T-cell (primary cell): ENCODE results near the gene UQCRC2. TPM values are rescaled to one million over a fixed set of nuclear protein-coding genes. Genes with fewer than 3 reads are reported as not detected.

Experiments
- ATAC-seq, 4 experiments: fragments of 200-7000 bp in 3 of 4; fragments of 150-1000 bp in 1 of 4; cut with Tn5 transposase; replicated peaks in 1 of 4; 1 replicate in 3 of 4; 2 replicates in 1 of 4; pipeline ENCODE4 v1.10.0; 2021; ENCODE audit warnings: moderate library complexity in 3 of 4, mild to moderate bottlenecking in 2 of 4, moderate number of reproducible peaks in 1 of 4
- CTCF ChIA-PET, 2 donors: fragments of 300-600 bp; sonication (Branson Sonifier 250); formaldehyde crosslinking; loops; one replicate each; lab custom pipeline; 2022; ENCODE audit warnings: antibody characterized with exemption in 2 of 2; lab: Charles Lee
- POLR2A ChIA-PET, 2 donors: fragments of 300-600 bp; sonication (Branson Sonifier 250); formaldehyde crosslinking; loops; one replicate each; lab custom pipeline; 2022; ENCODE audit warnings: antibody characterized with exemption in 2 of 2; lab: Charles Lee
- DNase-seq, 35 experiments: peaks; one replicate each; pipeline versions ENCODE4 v3.0.0 to v3.0.0-alpha.2; 2013 to 2023
- H3K27ac ChIP-seq: one replicate; pipeline ENCODE4 v1.5.1; 2013; ENCODE audit warnings: low read length
- H3K27me3 ChIP-seq, 2 experiments: replicated peaks in 1 of 2; 1 replicate in 1 of 2; 2 replicates in 1 of 2; pipeline versions ENCODE4 v1.6.1 to v1.7.0; 2013; ENCODE audit warnings: low read length in 1 of 2, mixed read lengths in 1 of 2; ENCODE audit not compliant: control insufficient read depth in 2 of 2, insufficient read depth in 2 of 2; ENCODE audit errors: extremely low read depth in 1 of 2
- H3K36me3 ChIP-seq, 2 donors: 1 replicate in 1 of 2; 2 replicates in 1 of 2; pipeline versions ENCODE4 v1.6.1 to v1.7.0; 2013; ENCODE audit warnings: low read length in 1 of 2; ENCODE audit not compliant: control insufficient read depth in 2 of 2, insufficient read depth in 1 of 2; ENCODE audit errors: extremely low read depth in 1 of 2
- H3K4me1 ChIP-seq, 2 experiments: 1 replicate in 1 of 2; 2 replicates in 1 of 2; pipeline versions ENCODE4 v1.6.1 to v1.7.0; 2013; ENCODE audit warnings: low read length in 2 of 2, mixed read lengths in 1 of 2; ENCODE audit not compliant: insufficient read depth in 2 of 2, control insufficient read depth in 1 of 2; ENCODE audit errors: extremely low read depth in 1 of 2
- H3K4me3 ChIP-seq, 2 donors: 1 replicate in 1 of 2; 2 replicates in 1 of 2; pipeline versions ENCODE4 v1.5.1 to v1.7.0; 2013; ENCODE audit warnings: mild to moderate bottlenecking in 2 of 2, low read length in 1 of 2, moderate library complexity in 1 of 2; ENCODE audit not compliant: control insufficient read depth in 1 of 2; ENCODE audit errors: extremely low read depth in 1 of 2
- H3K9me3 ChIP-seq: 2 replicates; pipeline ENCODE4 v1.7.0; 2013
- H3K27ac Mint-ChIP-seq, 2 donors: one replicate each; pipeline ENCODE4 v1.8.0; 2020 to 2021; ENCODE audit warnings: mild to moderate bottlenecking in 2 of 2, mixed read lengths in 2 of 2
- H3K27me3 Mint-ChIP-seq, 2 donors: one replicate each; pipeline ENCODE4 v1.8.0; 2021 to 2022; ENCODE audit warnings: mixed read lengths in 2 of 2
- H3K36me3 Mint-ChIP-seq: one replicate; pipeline ENCODE4 v1.8.0; 2021; ENCODE audit warnings: mixed read lengths
- H3K4me1 Mint-ChIP-seq, 3 donors: one replicate each; pipeline ENCODE4 v1.8.0; 2020 to 2022; ENCODE audit warnings: mixed read lengths in 3 of 3, mild to moderate bottlenecking in 1 of 3
- H3K4me3 Mint-ChIP-seq, 3 donors: one replicate each; pipeline ENCODE4 v1.8.0; 2020 to 2022; ENCODE audit warnings: mild to moderate bottlenecking in 3 of 3, mixed read lengths in 3 of 3, moderate library complexity in 3 of 3
- H3K9me3 Mint-ChIP-seq, 3 donors: one replicate each; pipeline ENCODE4 v1.8.0; 2020 to 2022; ENCODE audit warnings: mixed read lengths in 3 of 3
- WGBS: methylation state at CpG from one replicate; pipeline ENCODE4 v1.1.5; 2013; ENCODE audit warnings: missing lambda C conversion rate; ENCODE audit not compliant: insufficient coverage; 5-methylcytosine and 5-hydroxymethylcytosine counted together
- total RNA-seq, 35 experiments: library from RNA in 6 of 35; stranded (reverse) in 6 of 35; fragments of 120-200 nt in 1 of 35; gene quantifications; one replicate each; pipeline versions ENCODE4 v1.2.1 to v1.2.4 and lab custom pipeline; 2013 to 2026

The UQCRC2 gene
- total RNA-seq, 5 donors from 2014 or later (not counting 1 experiment from before 2014, with no cell fraction given) = 142 to 201 (median 165) TPM

GRCh38 chr16:21985524-21985923 lies 32.4 kb downstream of the UQCRC2 start:
- H3K4me3 Mint-ChIP-seq = no peak overlapping the region
- Histone ChIP-seq H3K27ac (no peak overlapping the region), H3K4me3 (no peak overlapping the region), H3K36me3 (peaks cover 10 to 41% of the 10 kb centered on the region in 2 donors), H3K9me3 (no peaks in the 10 kb centered on the region), H3K27me3 (no peaks in the 10 kb centered on the region), H3K4me1 (no peaks in the 10 kb centered on the region)
- DNase-seq (no peak), ATAC-seq (no peak)
- H3K36me3 Mint-ChIP-seq = peaks cover 35% of the 10 kb centered on the region
- peak overlapping the region; percentile 40 to 67 for H3K27ac Mint-ChIP-seq
- POLR2A ChIA-PET = no interaction called here
- CTCF ChIA-PET = no interaction called here
- H3K4me1 Mint-ChIP-seq = peaks cover 0 to 8% (median 4%) of the 10 kb centered on the region in 3 donors
- no peaks in the 10 kb centered on the region for H3K27me3 Mint-ChIP-seq
- no peaks in the 10 kb centered on the region for H3K9me3 Mint-ChIP-seq

- H3K4me1 ChIP-seq = peaks cover 2 to 4% of the 10 kb centered on the region in 2 experiments
- H3K27me3 ChIP-seq = no peaks in the 10 kb centered on the region
- Mint-ChIP-seq H3K9me3 (no peaks in the 10 kb centered on the region), H3K27me3 (no peaks in the 10 kb centered on the region), H3K27ac (peak overlapping the region in 1 of 2 donors; percentile 35), H3K4me1 (peaks cover 6 to 18% (median 10%) of the 10 kb centered on the region in 3 donors), H3K36me3 (peaks cover 26% of the 10 kb centered on the region), H3K4me3 (no peak overlapping the region)
- H3K36me3 ChIP-seq = peaks cover 10 to 30% of the 10 kb centered on the region in 2 donors
- POLR2A ChIA-PET = no interaction called here
- no peaks in the 10 kb centered on the region for H3K9me3 ChIP-seq
- no peak for ATAC-seq
- CTCF ChIA-PET = no interaction called here
- H3K4me3 ChIP-seq = no peak overlapping the region
- WGBS = 89% methylated on average over 2 of the region's 4 CpGs
- H3K27ac ChIP-seq = no peak overlapping the region
- DNase-seq = no peak
Measured at GRCh38 chr16:21986692-21987246, 33.6 kb downstream of the UQCRC2 start.

- Mint-ChIP-seq H3K9me3 (no peaks in the 10 kb centered on the region), H3K27me3 (no peaks in the 10 kb centered on the region), H3K4me3 (no peak overlapping the region), H3K27ac (no peak overlapping the region), H3K4me1 (peaks cover 9 to 22% (median 12%) of the 10 kb centered on the region in 3 donors), H3K36me3 (peaks cover 19% of the 10 kb centered on the region)
- H3K9me3 ChIP-seq = no peaks in the 10 kb centered on the region
- no peak overlapping the region for H3K4me3 ChIP-seq
- H3K27ac ChIP-seq = no peak overlapping the region
- CTCF ChIA-PET = no interaction called here
- H3K36me3 ChIP-seq = peaks cover 10 to 23% of the 10 kb centered on the region in 2 donors
- H3K27me3 ChIP-seq = no peaks in the 10 kb centered on the region
- 100% methylated on average over 2 of the region's 2 CpGs for WGBS
- ATAC-seq (no peak), DNase-seq (no peak)
- peaks cover 2 to 4% of the 10 kb centered on the region in 2 experiments for H3K4me1 ChIP-seq
- POLR2A ChIA-PET = no interaction called here
Measured at GRCh38 chr16:21987498-21987897, 34.3 kb downstream of the UQCRC2 start.

- H3K36me3 ChIP-seq = peaks cover 6 to 13% of the 10 kb centered on the region in 2 donors
- no peaks in the 10 kb centered on the region for H3K27me3 ChIP-seq
- 92% methylated on average over 2 of the region's 5 CpGs for WGBS
- H3K27ac ChIP-seq = no peak overlapping the region
- no peaks in the 10 kb centered on the region for H3K9me3 ChIP-seq
- DNase-seq (no peak), ATAC-seq (no peak)
- no peak overlapping the region for H3K27ac Mint-ChIP-seq
- H3K4me1 Mint-ChIP-seq = peaks cover 9 to 28% (median 12%) of the 10 kb centered on the region in 3 donors
- no peak overlapping the region for H3K4me3 Mint-ChIP-seq
- peaks cover 12% of the 10 kb centered on the region for H3K36me3 Mint-ChIP-seq
- H3K4me1 ChIP-seq = peaks cover 2 to 4% of the 10 kb centered on the region in 2 experiments
- no peaks in the 10 kb centered on the region for H3K27me3 Mint-ChIP-seq
- H3K9me3 Mint-ChIP-seq = no peaks in the 10 kb centered on the region
- ChIA-PET POLR2A (no interaction called here), CTCF (interaction anchor here (0.6 to 2.4 kb wide), 3 partner anchors 51 to 310 kb away, joined by 3 to 11 read pairs (median 6); no protein-coding TSS in a partner anchor)
- H3K4me3 ChIP-seq = no peak overlapping the region
Measured at GRCh38 chr16:21989133-21989532, 36.0 kb downstream of the UQCRC2 start.

- ATAC-seq = no peak
- H3K27me3 ChIP-seq = no peaks in the 10 kb centered on the region
- peaks cover 9% of the 10 kb centered on the region for H3K36me3 Mint-ChIP-seq
- H3K9me3 Mint-ChIP-seq = no peaks in the 10 kb centered on the region
- no peaks in the 10 kb centered on the region for H3K9me3 ChIP-seq
- POLR2A ChIA-PET = no interaction called here
- H3K27ac ChIP-seq = no peak overlapping the region
- DNase-seq = no peak
- CTCF ChIA-PET = interaction anchor here (0.5 to 2.4 kb wide), 5 partner anchors 11 to 310 kb away, joined by 6 to 11 read pairs (median 6); partner anchors contain the start of gene PDZD9 (in 1 of the 2)
- no peak overlapping the region for H3K4me3 Mint-ChIP-seq
- H3K27ac Mint-ChIP-seq = no peak overlapping the region
- H3K4me3 ChIP-seq = no peak overlapping the region
- no peaks in the 10 kb centered on the region for H3K27me3 Mint-ChIP-seq
- H3K4me1 Mint-ChIP-seq = peaks cover 9 to 28% (median 12%) of the 10 kb centered on the region in 3 donors
- H3K36me3 ChIP-seq = peaks cover 6 to 8% of the 10 kb centered on the region in 2 donors
- H3K4me1 ChIP-seq = peaks cover 2 to 4% of the 10 kb centered on the region in 2 experiments
- WGBS = no CpG with 5 or more reads among the region's 2 CpGs
Measured at GRCh38 chr16:21989751-21990150, 36.6 kb downstream of the UQCRC2 start.

GRCh38 chr16:21990381-21990944 lies 37.3 kb downstream of the UQCRC2 start:
- H3K4me3 ChIP-seq = no peak overlapping the region
- CTCF ChIA-PET = interaction anchor here (0.5 to 2.4 kb wide), 7 partner anchors 10 to 216 kb away, joined by 4 to 11 read pairs (median 6); partner anchors contain the start of genes PDZD9 (in 2 of the 2) and EEF2K (in 1 of the 2)
- DNase-seq (no peak), ATAC-seq (no peak)
- H3K27ac Mint-ChIP-seq = peak overlapping the region in 1 of 2 donors; percentile 28
- no peak overlapping the region for H3K4me3 Mint-ChIP-seq
- H3K27me3 ChIP-seq = no peaks in the 10 kb centered on the region
- H3K27me3 Mint-ChIP-seq = no peaks in the 10 kb centered on the region
- H3K4me1 ChIP-seq = peaks cover 2 to 4% of the 10 kb centered on the region in 2 experiments
- no peaks in the 10 kb centered on the region for H3K9me3 Mint-ChIP-seq
- peaks cover 9 to 28% (median 12%) of the 10 kb centered on the region in 3 donors for H3K4me1 Mint-ChIP-seq
- WGBS = no CpG with 5 or more reads among the region's 3 CpGs
- H3K36me3 ChIP-seq = peaks cover 1 to 6% of the 10 kb centered on the region in 2 donors
- no peak overlapping the region for H3K27ac ChIP-seq
- POLR2A ChIA-PET = no interaction called here
- no peaks in the 10 kb centered on the region for H3K9me3 ChIP-seq
- peaks cover 5% of the 10 kb centered on the region for H3K36me3 Mint-ChIP-seq
